IPS-NIHi7 (cell line): ENCODE results near the gene OAS3.
"Not testable (repeated sequence)": the region's sequence is repeated elsewhere in the genome, so short reads cannot be mapped to it uniquely, and the experiment has no call there.

ENCODE experiments used
- DNase-seq: peaks from one replicate; pipeline ENCODE4 v3.0.0; 2012; ENCODE audit warnings: mixed read lengths; ENCODE audit errors: extremely low spot score

The OAS3 gene

GRCh38 chr12:112985642-112986290 is 47.5 kb downstream of the OAS3 start:
- DNase-seq, result no peak

GRCh38 chr12:112986291-112986800 is 48.1 kb downstream of the OAS3 start:
- no peak for DNase-seq

GRCh38 chr12:112987561-112987960 is 49.3 kb downstream of the OAS3 start:
- DNase-seq, result no peak

- no peak for DNase-seq
Measured at GRCh38 chr12:112988224-112988623, 50.0 kb downstream of the OAS3 start.

GRCh38 chr12:112988823-112989385 is 50.6 kb downstream of the OAS3 start:
- not testable (repeated sequence) for DNase-seq

GRCh38 chr12:112989806-112990205 is 51.5 kb downstream of the OAS3 start:
- DNase-seq, result no peak

- peak; percentile 92 for DNase-seq
Measured at GRCh38 chr12:112992541-112993398, 54.5 kb downstream of the OAS3 start.

GRCh38 chr12:112995008-112995407 is 56.7 kb downstream of the OAS3 start:
- DNase-seq, result no peak

- no peak for DNase-seq
Measured at GRCh38 chr12:112996501-112996900, 58.2 kb downstream of the OAS3 start.

- DNase-seq, result no peak
Measured at GRCh38 chr12:112997506-112997905, 59.2 kb downstream of the OAS3 start.

- DNase-seq, result no peak
Measured at GRCh38 chr12:112998987-112999767, 60.9 kb downstream of the OAS3 start.

GRCh38 chr12:113000433-113000832 is 62.2 kb downstream of the OAS3 start:
- no peak for DNase-seq

- no peak for DNase-seq
Measured at GRCh38 chr12:113002155-113002554, 63.9 kb downstream of the OAS3 start.

- DNase-seq, result no peak
Measured at GRCh38 chr12:113002676-113003075, 64.4 kb downstream of the OAS3 start.

- no peak for DNase-seq
Measured at GRCh38 chr12:113003636-113004035, 65.4 kb downstream of the OAS3 start.

GRCh38 chr12:113005762-113006161 is 67.5 kb downstream of the OAS3 start:
- peak; percentile 49 for DNase-seq

- no peak for DNase-seq
Measured at GRCh38 chr12:113006206-113006605, 67.9 kb downstream of the OAS3 start.

GRCh38 chr12:113006641-113007040 is 68.4 kb downstream of the OAS3 start:
- DNase-seq, result no peak

GRCh38 chr12:113007166-113007565 is 68.9 kb downstream of the OAS3 start:
- DNase-seq, result no peak

- DNase-seq, result no peak
Measured at GRCh38 chr12:113010701-113011100, 72.4 kb downstream of the OAS3 start.

- no peak for DNase-seq
Measured at GRCh38 chr12:113014565-113014964, 76.3 kb downstream of the OAS3 start.

GRCh38 chr12:113016796-113017195 is 78.5 kb downstream of the OAS3 start:
- no peak for DNase-seq
